GM21515 (cell line): ENCODE data around the gene ERCC4.
"Not testable (repeated sequence)": the region's sequence is repeated elsewhere in the genome, so short reads cannot be mapped to it uniquely, and the experiment has no call there.

Source experiments
- ATAC-seq: cut with Tn5 transposase; IDR thresholded peaks from one replicate; pipeline ENCODE4 v1.9.1; 2021; ENCODE audit not compliant: unreplicated experiment

The ERCC4 gene

GRCh38 chr16:13919683-13920509, at the start of gene ERCC4:
Gene ERCC4, plus strand, starts transcription at chr16:13920154. Its CDS starts 12 bp downstream, at chr16:13920166.
- peak; percentile 97 for ATAC-seq

- ATAC-seq: no peak
These were observed 46.0 kb upstream of the ERCC4 start for GRCh38 chr16:13873835-13874438.

- ATAC-seq: no peak
These were observed 44.2 kb upstream of the ERCC4 start for GRCh38 chr16:13875614-13876284.

- ATAC-seq: no peak
These were observed 36.7 kb upstream of the ERCC4 start for GRCh38 chr16:13883276-13883675.

- ATAC-seq: no peak
These were observed 36.1 kb upstream of the ERCC4 start for GRCh38 chr16:13883881-13884280.

- ATAC-seq: no peak
These were observed 34.3 kb upstream of the ERCC4 start for GRCh38 chr16:13885700-13886099.

- no peak for ATAC-seq
These were observed 33.3 kb upstream of the ERCC4 start for GRCh38 chr16:13886608-13887007.

- not testable (repeated sequence) for ATAC-seq
These were observed 30.6 kb upstream of the ERCC4 start for GRCh38 chr16:13889323-13889722.

GRCh38 chr16:13892301-13892700, 27.7 kb upstream of the ERCC4 start:
- no peak for ATAC-seq

GRCh38 chr16:13895516-13895915, 24.4 kb upstream of the ERCC4 start:
- ATAC-seq: no peak

GRCh38 chr16:13896543-13897182, 23.3 kb upstream of the ERCC4 start:
- no peak for ATAC-seq

GRCh38 chr16:13897806-13898205, 22.1 kb upstream of the ERCC4 start:
- ATAC-seq: no peak

- no peak for ATAC-seq
These were observed 21.7 kb upstream of the ERCC4 start for GRCh38 chr16:13898233-13898632.

GRCh38 chr16:13902052-13902451, 17.9 kb upstream of the ERCC4 start:
- ATAC-seq: no peak

- ATAC-seq: no peak
These were observed 17.3 kb upstream of the ERCC4 start for GRCh38 chr16:13902677-13903076.

- ATAC-seq: no peak
These were observed 15.7 kb upstream of the ERCC4 start for GRCh38 chr16:13904179-13904691.

GRCh38 chr16:13904822-13905221, 15.1 kb upstream of the ERCC4 start:
- not testable (repeated sequence) for ATAC-seq

GRCh38 chr16:13906168-13907089, 13.5 kb upstream of the ERCC4 start:
- ATAC-seq: no peak

GRCh38 chr16:13907431-13907830, 12.5 kb upstream of the ERCC4 start:
- no peak for ATAC-seq

GRCh38 chr16:13909069-13909468, 10.9 kb upstream of the ERCC4 start:
- no peak for ATAC-seq
